ENCODE measurements around the gene IQCH.

DNA sequence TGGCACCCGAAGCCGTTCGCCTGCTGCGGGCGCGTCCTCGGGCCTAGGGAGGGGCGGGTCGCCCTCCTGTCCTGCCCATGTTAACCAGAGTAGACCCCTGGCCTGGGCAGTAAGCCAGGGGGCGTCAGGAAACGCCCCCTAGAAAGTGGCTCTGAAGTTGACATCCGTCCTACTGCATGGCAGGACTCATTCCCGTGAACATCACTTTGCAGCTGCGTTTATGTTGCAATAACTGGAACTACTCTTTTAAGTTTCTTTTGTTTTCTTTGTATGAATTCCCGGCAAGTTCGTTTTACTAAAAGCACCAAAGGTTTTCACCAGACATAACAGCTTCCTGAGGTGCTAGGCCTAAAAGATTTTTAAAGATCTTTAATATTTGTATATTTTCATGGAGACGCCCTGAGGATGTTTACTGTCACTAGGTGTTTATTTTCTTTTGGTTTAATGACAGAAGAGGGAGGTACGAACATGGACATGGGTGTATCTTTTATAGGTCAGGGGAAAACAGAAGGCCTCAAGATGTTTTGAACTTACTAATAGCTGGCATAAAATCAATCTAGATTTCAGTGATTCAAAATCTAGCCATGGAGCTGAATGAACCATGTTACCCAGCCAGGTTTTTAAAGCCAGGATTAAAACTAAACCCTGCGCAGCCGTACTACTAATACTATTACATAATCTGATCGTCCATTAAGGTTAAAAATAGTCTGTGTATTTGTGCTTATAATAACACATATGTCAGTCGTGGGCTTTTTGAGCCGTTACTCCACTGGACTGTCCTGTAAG lies 267.4 kb downstream of the IQCH start:
- TF ChIP-seq, protein P1, sequence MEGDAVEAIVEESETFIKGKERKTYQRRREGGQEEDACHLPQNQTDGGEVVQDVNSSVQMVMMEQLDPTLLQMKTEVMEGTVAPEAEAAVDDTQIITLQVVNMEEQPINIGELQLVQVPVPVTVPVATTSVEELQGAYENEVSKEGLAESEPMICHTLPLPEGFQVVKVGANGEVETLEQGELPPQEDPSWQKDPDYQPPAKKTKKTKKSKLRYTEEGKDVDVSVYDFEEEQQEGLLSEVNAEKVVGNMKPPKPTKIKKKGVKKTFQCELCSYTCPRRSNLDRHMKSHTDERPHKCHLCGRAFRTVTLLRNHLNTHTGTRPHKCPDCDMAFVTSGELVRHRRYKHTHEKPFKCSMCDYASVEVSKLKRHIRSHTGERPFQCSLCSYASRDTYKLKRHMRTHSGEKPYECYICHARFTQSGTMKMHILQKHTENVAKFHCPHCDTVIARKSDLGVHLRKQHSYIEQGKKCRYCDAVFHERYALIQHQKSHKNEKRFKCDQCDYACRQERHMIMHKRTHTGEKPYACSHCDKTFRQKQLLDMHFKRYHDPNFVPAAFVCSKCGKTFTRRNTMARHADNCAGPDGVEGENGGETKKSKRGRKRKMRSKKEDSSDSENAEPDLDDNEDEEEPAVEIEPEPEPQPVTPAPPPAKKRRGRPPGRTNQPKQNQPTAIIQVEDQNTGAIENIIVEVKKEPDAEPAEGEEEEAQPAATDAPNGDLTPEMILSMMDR (IDR thresholded peaks at IDR 0.05; ENCODE audit: low read length) = 0 out of 2 replicates have a peak, but pooled peaks have one; percentile 25
- TF ChIP-seq EZH2 (IDR thresholded peaks at IDR 0.05; ENCODE audit: borderline replicate concordance, low read length) = no peak
